NCI-H510A treated with DMSO at 0.1 percent for 48 hours (cell line): Measurements from ENCODE around the gene PAX8.
A peak's percentile ranks its signal among the peaks of the same experiment; 100 is the strongest.
"Not testable (repeated sequence)": the region's sequence is repeated elsewhere in the genome, so short reads cannot be mapped to it uniquely, and the experiment has no call there.

Experiments
- DNase-seq: peaks from one replicate; lab custom pipeline; 2025; lab: John Stamatoyannopoulos, UW

The PAX8 gene

GRCh38 chr2:113278742-113279139 lies at the start of gene PAX8:
Gene PAX8 (minus strand): TSS chr2:113278921. CDS start chr2:113278394, 527 bp downstream.
- no peak for DNase-seq

GRCh38 chr2:113328043-113328442 lies 49.3 kb upstream of the PAX8 start:
- DNase-seq, result no peak

DNA sequence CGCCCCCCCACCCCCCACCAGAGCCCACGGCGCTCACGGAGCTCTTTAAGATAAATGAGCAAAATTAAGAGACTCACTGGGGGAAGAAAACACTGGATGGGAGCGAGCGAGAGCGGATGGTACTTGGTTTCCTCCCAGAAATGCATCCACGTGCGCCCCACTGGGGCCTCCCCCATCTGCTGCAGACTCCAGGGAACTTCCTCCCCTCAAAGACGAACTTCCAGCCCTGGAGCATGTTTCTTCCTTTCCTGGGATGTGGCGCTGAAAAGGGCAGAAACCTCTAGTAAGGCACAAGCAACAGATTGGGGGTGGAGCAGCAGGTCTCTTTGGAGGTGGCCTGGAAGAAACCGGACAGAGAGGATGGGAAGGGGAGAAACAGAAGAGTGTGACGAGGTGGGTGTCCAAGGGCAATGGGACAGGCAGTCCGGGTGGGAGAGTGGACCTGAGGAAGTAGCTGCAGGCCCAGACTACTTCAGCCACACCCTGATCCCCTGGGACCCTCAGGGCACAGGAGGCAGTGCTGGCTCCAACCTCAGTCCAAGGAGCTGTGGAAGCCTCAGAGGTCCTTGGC lies 46.5 kb upstream of the PAX8 start:
- not testable (repeated sequence) for DNase-seq

DNA sequence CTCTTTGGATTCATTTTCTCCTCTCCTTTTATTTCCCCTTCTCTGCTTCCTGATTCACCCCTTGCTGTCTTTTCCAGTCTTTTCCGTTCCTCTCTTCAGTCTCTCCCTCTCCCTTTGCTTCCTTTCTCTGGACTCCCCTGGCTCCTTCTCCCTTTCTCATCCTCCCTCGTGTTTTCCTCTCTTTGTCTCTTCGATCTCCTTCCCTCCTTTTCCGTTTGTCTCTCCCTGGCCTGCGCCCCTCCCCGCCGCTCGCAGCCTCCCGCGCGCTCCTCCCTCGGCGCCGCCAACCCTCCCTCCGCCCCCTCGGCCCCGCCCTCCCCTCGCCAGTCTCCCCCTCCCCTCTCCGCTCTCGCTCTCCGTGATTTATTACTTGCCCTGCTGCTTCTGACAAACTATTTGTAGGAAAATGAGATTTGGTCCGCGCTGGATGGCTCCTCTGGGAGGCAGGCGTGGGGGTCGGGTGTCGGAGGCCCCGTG lies 46.0 kb upstream of the PAX8 start:
- peak; percentile 50 for DNase-seq

DNA sequence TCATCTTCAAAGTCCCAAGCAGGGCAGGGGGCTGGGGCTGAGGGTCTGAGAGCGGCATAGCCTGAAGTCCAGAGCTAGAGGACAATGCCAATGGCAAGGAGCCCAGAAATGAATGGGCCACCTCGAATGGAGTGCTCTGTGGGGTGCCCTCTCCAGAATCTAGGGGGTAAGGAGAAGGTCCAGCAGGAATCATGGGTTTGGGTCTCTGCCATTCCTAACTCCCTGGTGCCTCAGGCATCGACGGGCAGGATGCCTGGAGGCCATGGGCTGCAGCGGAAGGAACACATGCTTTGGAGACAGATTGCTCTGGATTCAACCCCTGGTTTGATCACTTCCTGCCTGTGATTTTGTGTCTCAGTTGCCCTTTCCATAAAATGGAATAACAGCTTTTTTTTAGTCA lies 44.4 kb upstream of the PAX8 start:
- not testable (repeated sequence) for DNase-seq

DNA sequence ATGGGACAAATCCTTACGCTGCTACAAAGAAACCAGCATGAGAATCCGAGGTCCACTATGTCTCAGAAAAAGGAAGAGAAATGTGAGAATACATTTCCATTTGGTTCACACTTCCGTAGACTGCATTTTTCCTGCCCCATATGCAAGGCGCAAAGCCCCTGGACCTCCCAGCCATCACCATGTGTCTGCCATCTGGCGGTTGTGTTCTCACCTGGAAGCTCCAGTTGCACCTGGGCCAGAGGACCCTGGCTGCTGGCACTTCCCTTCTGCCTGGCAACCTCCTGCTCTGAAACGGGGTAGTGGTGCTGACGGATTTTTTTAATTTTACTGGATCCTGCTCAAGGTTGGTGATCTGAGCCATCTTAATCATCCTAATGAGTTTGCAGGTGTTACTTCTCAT lies 41.4 kb upstream of the PAX8 start:
- DNase-seq, result not testable (repeated sequence)

GRCh38 chr2:113318941-113319340 lies 40.2 kb upstream of the PAX8 start:
- not testable (repeated sequence) for DNase-seq

- DNase-seq, result no peak
These were observed 37.4 kb upstream of the PAX8 start for GRCh38 chr2:113316085-113316484.

DNA sequence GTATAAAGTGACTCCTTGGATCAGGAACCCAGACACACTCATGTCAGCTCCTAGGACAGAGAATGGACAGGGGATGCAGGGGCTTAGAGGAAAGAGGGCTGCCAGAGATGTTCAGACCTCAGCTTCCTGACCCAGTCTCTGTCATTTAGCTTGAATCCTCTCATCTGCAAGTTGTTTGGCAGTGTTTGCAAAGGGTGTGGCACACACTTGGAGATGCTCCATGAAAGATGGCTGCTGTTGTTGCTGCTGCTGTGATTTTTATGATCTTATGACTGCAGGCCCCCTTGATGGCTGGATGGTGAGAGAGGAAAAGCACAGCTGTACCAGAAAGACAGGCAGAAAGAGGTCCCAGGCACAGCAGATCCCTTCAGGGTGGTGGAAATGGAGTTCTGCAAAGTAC lies 35.9 kb upstream of the PAX8 start:
- not testable (repeated sequence) for DNase-seq

DNA sequence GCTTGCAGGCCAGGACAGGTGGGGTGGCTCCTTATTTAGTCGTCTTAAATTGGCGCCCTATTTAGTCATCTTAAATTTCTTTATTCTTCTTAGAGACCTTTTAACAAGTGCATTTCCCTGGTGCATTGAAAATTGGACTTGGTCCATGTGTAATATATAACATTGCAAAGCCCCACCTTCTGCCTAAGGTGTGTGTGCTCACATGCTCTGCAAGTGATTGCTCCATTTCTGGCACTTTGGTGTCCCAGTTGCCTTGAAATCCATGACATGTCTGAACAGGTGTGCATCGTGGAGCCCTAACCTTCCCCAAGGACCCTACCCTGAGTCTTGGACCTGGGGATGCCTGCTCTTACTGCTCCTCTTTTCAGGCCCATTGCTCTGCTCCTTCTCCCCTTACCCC lies 35.5 kb upstream of the PAX8 start:
- not testable (repeated sequence) for DNase-seq

- not testable (repeated sequence) for DNase-seq
These were observed 33.1 kb upstream of the PAX8 start for GRCh38 chr2:113311781-113312180.

- not testable (repeated sequence) for DNase-seq
These were observed 32.5 kb upstream of the PAX8 start for GRCh38 chr2:113311191-113311590.

- DNase-seq, result no peak
These were observed 31.1 kb upstream of the PAX8 start for GRCh38 chr2:113309655-113310387.

- not testable (repeated sequence) for DNase-seq
These were observed 30.1 kb upstream of the PAX8 start for GRCh38 chr2:113308784-113309183.

GRCh38 chr2:113306207-113306606 lies 27.5 kb upstream of the PAX8 start:
- not testable (repeated sequence) for DNase-seq

GRCh38 chr2:113305749-113306148 lies 27.0 kb upstream of the PAX8 start:
- DNase-seq, result not testable (repeated sequence)

DNA sequence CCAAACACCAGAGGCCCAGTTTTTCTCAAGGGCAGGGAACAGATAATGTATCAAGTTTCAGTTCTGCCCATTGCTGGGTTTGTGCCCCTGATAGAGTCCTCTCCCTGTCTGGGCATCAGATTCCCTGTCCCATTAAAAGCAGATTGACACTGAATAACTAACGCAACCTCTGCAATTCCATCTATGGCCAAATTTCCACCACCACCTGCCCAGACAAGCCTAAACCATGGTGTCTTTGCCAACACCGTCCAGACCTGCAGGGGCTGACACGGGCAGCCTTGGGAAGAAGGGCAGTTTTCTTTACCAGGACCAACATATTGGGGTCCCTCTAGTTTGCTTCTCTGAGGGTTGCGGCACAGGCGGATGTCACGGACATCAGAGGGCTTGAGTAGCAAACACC lies 26.4 kb upstream of the PAX8 start:
- no peak for DNase-seq

DNA sequence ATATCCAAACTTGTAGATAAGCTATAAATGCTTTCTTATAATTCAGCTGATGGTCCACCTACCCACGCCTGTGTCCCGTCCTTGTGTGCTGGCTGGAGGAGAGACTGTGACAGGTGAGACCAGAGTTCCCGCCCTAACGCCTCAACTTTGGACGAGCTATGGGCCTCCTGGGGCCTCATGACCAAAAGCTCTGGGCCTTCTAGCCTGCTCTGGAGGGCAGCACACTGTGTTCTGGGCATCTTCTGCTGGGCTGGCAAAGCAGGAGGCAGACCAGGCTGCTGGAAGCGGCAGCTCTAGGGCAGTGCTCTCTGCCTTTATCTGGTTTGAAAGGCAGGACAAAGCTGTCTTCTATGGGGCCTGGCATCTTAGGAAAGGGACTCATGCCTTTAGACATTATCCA lies 26.0 kb upstream of the PAX8 start:
- no peak for DNase-seq

- not testable (repeated sequence) for DNase-seq
These were observed 23.7 kb upstream of the PAX8 start for GRCh38 chr2:113302216-113302980.

DNA sequence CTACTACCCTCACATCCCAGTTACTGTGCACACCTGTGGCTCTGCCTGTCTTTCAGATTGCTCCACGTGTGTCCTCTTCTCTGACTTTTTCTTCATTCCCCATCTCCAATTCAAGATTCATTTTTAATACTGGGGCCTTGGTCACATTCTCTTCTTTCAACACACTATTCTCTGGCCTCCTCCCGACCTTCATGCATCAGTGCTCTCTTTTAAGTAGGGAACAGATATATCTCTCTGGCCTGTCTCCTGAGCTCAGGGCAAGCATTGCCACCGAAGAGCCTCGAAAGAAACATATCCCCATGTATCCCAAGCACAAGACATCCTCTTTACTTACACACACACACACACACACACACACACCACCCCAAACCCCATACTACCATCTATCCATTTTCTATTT lies 21.6 kb upstream of the PAX8 start:
- DNase-seq, result no peak

DNA sequence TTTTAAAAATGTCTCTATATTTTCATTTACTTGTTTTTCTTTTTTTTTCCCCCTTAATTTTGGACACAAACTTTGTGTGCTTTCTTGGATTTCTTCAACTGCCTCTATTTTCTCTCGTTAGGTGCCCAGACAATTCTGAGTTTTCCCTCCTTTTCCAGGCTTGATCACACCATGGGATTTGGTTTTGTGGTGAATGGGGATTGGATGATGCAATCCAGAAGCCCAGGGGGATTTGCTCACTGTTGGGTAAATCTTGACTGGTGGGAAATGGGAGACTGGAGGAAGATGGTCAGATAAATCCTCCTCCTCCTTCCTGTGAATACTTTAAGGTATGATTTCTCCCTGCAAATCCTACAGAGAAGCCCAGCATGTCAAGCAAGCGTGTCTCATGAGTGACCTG lies 19.5 kb upstream of the PAX8 start:
- DNase-seq, result no peak

DNA sequence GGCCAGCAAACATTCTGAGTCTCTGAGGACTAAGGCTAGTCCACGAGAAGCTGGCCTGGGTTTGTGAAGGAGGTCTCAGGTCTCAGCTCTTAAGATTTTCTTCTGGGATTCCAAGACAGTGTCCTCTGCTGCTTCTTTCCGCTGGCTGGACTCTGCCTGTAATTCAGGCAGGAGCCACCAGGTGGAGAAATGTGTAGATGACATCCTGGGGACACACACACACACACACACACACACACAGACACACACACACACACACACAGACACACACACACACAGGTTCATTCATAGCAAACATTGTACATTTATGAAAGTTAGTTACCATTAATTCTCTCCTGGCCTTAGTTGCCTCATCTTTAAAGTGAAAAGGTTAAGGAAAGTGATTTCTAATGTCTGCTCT lies 18.9 kb upstream of the PAX8 start:
- DNase-seq, result not testable (repeated sequence)

GRCh38 chr2:113291191-113291590 lies 12.5 kb upstream of the PAX8 start:
- DNase-seq, result no peak
